HCT116 (cell line): ENCODE measurements around the gene PHPT1. TPM values are rescaled to one million over a fixed set of nuclear protein-coding genes. Genes with fewer than 3 reads are reported as not detected.

Experiments used
- ATAC-seq: fragments of 200-7000 bp; cut with Tn5 transposase; 2 replicates; pipeline ENCODE4 v1.9.1; 2020; ENCODE audit warnings: mild to moderate bottlenecking, moderate library complexity
- BruUV-seq: library from RNA; stranded (reverse); fragments of 400-500 nt; replicated peaks from 2 replicates; lab custom pipeline; 2021; lab: Mats Ljungman, UMichigan
- CTCF ChIA-PET: fragments of 300-600 bp; sonication (Branson Sonifier 250); formaldehyde crosslinking; loops from one replicate; lab custom pipeline; 2021; ENCODE audit warnings: antibody characterized with exemption; lab: Charles Lee
- POLR2A ChIA-PET: fragments of 300-600, 350-600 bp; sonication (Branson Sonifier 250); formaldehyde crosslinking; loops from one replicate; lab custom pipeline; 2021; ENCODE audit warnings: antibody characterized with exemption; lab: Charles Lee
- RAD21 ChIA-PET, 2 experiments: fragments of 300-600 bp; sonication (Branson Sonifier 250); formaldehyde crosslinking; loops; one replicate each; lab custom pipeline; 2023; ENCODE audit warnings: low total read pairs in 2 of 2; ENCODE audit not compliant: uncharacterized antibody in 2 of 2, unreplicated experiment in 2 of 2, low non-redundant PET in 1 of 2; lab: Charles Lee
- DNase-seq: peaks from one replicate; pipeline ENCODE4 v3.0.0-alpha.2; 2010; ENCODE audit warnings: low read depth, low spot score
- H2AFZ ChIP-seq: fragments of 200-600 bp; shearing (Covaris generic), sonication (generic); 2 replicates; pipeline ENCODE4 v1.6.1; 2017; ENCODE audit warnings: low read depth, mixed run types, mixed read lengths, antibody characterized with exemption, low read length; ENCODE audit not compliant: poor library complexity, severe bottlenecking
- H3K27ac ChIP-seq: 2 replicates; pipeline ENCODE4 v1.5.1; 2012; ENCODE audit warnings: low read depth, low read length
- H3K27me3 ChIP-seq: fragments of 200-600 bp; sonication (generic); 2 replicates; pipeline ENCODE4 v1.6.1; 2016; ENCODE audit warnings: mixed run types, low read length, mixed read lengths; ENCODE audit not compliant: insufficient read depth
- H3K36me3 ChIP-seq, 2 experiments: fragments of 200-500 bp in 1 of 2; fragments of 200-600 bp in 1 of 2; sonication (Bioruptor generic) in 1 of 2; sonication (generic) in 1 of 2; 2 replicates each; pipeline versions ENCODE4 v1.5.1 to v1.6.1; 2014 to 2016; ENCODE audit warnings: low read length in 2 of 2, inconsistent platforms in 1 of 2, mixed read lengths in 1 of 2, mixed run types in 1 of 2; ENCODE audit not compliant: insufficient read depth in 2 of 2, control insufficient read depth in 1 of 2
- H3K4me1 ChIP-seq, 2 experiments: fragments of 200-600 bp in 1 of 2; sonication (generic) in 1 of 2; 2 replicates each; pipeline versions ENCODE4 v1.5.1 to v1.6.1; 2012 to 2017; ENCODE audit warnings: low read length in 2 of 2, inconsistent platforms in 1 of 2, mild to moderate bottlenecking in 1 of 2, mixed read lengths in 1 of 2, mixed run types in 1 of 2, moderate library complexity in 1 of 2; ENCODE audit not compliant: insufficient read depth in 2 of 2, control insufficient read depth in 1 of 2
- H3K4me2 ChIP-seq: fragments of 200-600 bp; sonication (generic); 2 replicates; pipeline ENCODE4 v1.6.1; 2017; ENCODE audit warnings: mixed run types, low read length, mixed read lengths
- H3K4me3 ChIP-seq, 2 experiments: fragments of 200-600 bp in 1 of 2; sonication (generic) in 1 of 2; replicated peaks in 1 of 2; 2 replicates each; pipeline ENCODE4 v1.5.1; 2011 to 2016; ENCODE audit warnings: low read length in 2 of 2, control low read depth in 1 of 2, low read depth in 1 of 2, mild to moderate bottlenecking in 1 of 2, mixed read lengths in 1 of 2, mixed run types in 1 of 2
- H3K79me2 ChIP-seq: fragments of 200-600 bp; sonication (generic); 2 replicates; pipeline ENCODE4 v1.6.1; 2017; ENCODE audit warnings: mild to moderate bottlenecking, mixed run types, low read length, moderate library complexity, mixed read lengths; ENCODE audit not compliant: insufficient read depth
- H3K9ac ChIP-seq: fragments of 200-600 bp; sonication (generic); 2 replicates; pipeline ENCODE4 v1.6.1; 2016; ENCODE audit warnings: low read length, mixed read lengths
- H3K9me2 ChIP-seq: fragments of 200-600 bp; sonication (generic), shearing (Covaris generic); 2 replicates; pipeline ENCODE4 v1.6.1; 2017; ENCODE audit warnings: mixed run types, mild to moderate bottlenecking, moderate library complexity; ENCODE audit not compliant: insufficient read depth
- H3K9me3 ChIP-seq, 2 experiments: fragments of 200-500 bp in 1 of 2; fragments of 200-600 bp in 1 of 2; sonication (Bioruptor generic) in 1 of 2; sonication (generic) in 1 of 2; 2 replicates each; pipeline ENCODE4 v1.6.1; 2014 to 2017; ENCODE audit warnings: low read length in 2 of 2, mixed read lengths in 2 of 2, inconsistent platforms in 1 of 2, low read depth in 1 of 2, mild to moderate bottlenecking in 1 of 2, mixed run types in 1 of 2, moderate library complexity in 1 of 2; ENCODE audit not compliant: control insufficient read depth in 1 of 2, insufficient read depth in 1 of 2
- H4K20me1 ChIP-seq: fragments of 200-600 bp; sonication (generic), shearing (Covaris generic); 2 replicates; pipeline ENCODE4 v1.6.1; 2017; ENCODE audit warnings: mixed run types, mild to moderate bottlenecking, moderate library complexity; ENCODE audit not compliant: insufficient read depth
- ATF3 ChIP-seq: IDR thresholded peaks from 2 replicates; pipeline ENCODE4 v1.6.1; 2012
- CTCF ChIP-seq, 3 experiments: fragments of 200-600 bp in 1 of 3; sonication (generic) in 1 of 3; IDR thresholded peaks in 2 of 3; conservative IDR thresholded peaks in 1 of 3; 2 replicates each; pipeline ENCODE4 v1.5.1; 2012 to 2017; ENCODE audit warnings: low read depth in 2 of 3, low read length in 2 of 3, antibody characterized with exemption in 1 of 3, borderline replicate concordance in 1 of 3, control low read depth in 1 of 3, mild to moderate bottlenecking in 1 of 3, mixed read lengths in 1 of 3, mixed run types in 1 of 3, moderate library complexity in 1 of 3; ENCODE audit not compliant: insufficient read depth in 1 of 3
- POLR2AphosphoS5 ChIP-seq: IDR thresholded peaks from 2 replicates; pipeline ENCODE4 v1.6.1; 2011; ENCODE audit warnings: mild to moderate bottlenecking, low read depth, low read length, moderate library complexity
- SRF ChIP-seq: IDR thresholded peaks from 2 replicates; pipeline ENCODE4 v1.6.1; 2012; ENCODE audit warnings: low read depth
- intact Hi-C: fragments of 100-400 bp; cut with micrococcal nuclease; formaldehyde crosslinking; loops from 2 replicates; pipeline ENCODE4 v1.10.0; 2022
- total RNA-seq: library from RNA; stranded (reverse); gene quantifications from one replicate; pipeline ENCODE4 v1.2.1, GENCODE V29; 2021; ENCODE audit not compliant: unreplicated experiment

Gene PHPT1
- total RNA-seq, 1 experiment from 2014 or later: 148 TPM

- Histone ChIP-seq H3K27ac (peak overlapping the region; percentile 65), H3K9me2 (no peaks in the 10 kb centered on the region), H3K36me3 (no peaks in the 10 kb centered on the region), H3K79me2 (no peaks in the 10 kb centered on the region), H3K4me3 (peak overlapping the region; percentile 30 to 60), H3K4me1 (peaks cover 20 to 27% of the 10 kb centered on the region in 2 experiments), H3K4me2 (peak overlapping the region; percentile 97), H3K9me3 (no peaks in the 10 kb centered on the region), H4K20me1 (no peaks in the 10 kb centered on the region), H3K27me3 (no peaks in the 10 kb centered on the region), H2AFZ (peak overlapping the region; percentile 80), H3K9ac (peak overlapping the region; percentile 49)
- DNase-seq: peak; percentile 60
- BruUV-seq: no TSS peak
- ATAC-seq: peak; percentile 71
- ChIA-PET RAD21 (interaction anchor here (0.6 kb wide), 2 partner anchors 13 to 289 kb away, joined by 3 read pairs; no protein-coding TSS in a partner anchor), CTCF (interaction anchor here (1.0 to 2.1 kb wide), 6 partner anchors 7 to 235 kb away, joined by 3 to 13 read pairs (median 5); partner anchors contain the start of genes AJM1 and TMEM141), POLR2A (interaction anchor here (0.6 to 2.0 kb wide), 4 partner anchors 9 to 693 kb away, joined by 3 to 5 read pairs (median 4); partner anchors contain the start of gene TMEM141)
- intact Hi-C loops: no loop called here
- TF ChIP-seq ATF3 (no peak), CTCF (IDR thresholded peaks at IDR 0.05 in 2 of 3, conservative IDR thresholded peaks at IDR 0.05 in 1 of 3; ENCODE audit: borderline replicate concordance in 1 of 3, insufficient read depth in 1 of 3, low read depth in 2 of 3, low read length in 2 of 3) (no peak), POLR2AphosphoS5 (peak; percentile 60; the same call in 1 of the 2 replicates), SRF (no peak)
Measured at GRCh38 chr9:136799854-136800657, 49.2 kb upstream of the PHPT1 start.
